GM21447 (cell line): ENCODE results near the gene COX4I2.

Source experiments
- ATAC-seq: cut with Tn5 transposase; IDR thresholded peaks from one replicate; pipeline ENCODE4 v1.9.1; 2021; ENCODE audit not compliant: unreplicated experiment

The COX4I2 gene

DNA sequence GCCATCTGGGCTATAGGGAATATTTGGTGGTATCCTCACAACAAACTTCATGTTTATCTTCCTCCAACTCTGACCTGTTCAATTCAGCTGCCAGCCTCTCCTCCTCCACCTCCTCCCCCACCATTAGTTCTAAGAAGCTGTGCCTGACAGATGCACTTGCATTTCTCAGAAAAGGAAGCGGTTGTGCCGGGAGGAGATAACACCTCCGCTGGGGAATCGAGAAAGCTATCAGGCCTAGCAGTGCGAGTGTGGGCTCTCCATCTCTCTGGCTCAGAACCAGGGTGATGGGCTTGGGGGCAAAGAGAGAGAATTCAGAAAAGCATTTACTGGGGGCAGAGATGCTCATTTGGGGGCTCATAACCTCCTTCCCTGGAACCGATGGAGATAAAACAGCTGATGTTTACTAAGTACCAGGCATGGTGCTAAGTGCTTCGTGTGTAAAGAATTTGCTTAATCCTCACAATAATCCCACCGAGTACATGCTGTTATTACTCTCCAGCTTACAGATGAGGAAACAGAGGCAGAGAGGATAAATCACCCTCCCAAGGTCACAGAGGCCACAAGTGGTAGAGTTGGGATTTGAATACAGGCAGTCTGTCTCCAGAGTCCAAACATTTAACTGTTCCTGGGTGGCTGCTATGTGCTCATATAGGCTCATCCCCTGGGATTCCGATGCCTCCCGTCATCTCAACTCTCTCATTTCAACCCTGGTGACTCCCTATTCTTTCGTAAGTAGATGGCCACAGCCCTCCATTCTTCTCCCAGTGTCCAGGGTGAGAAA is 38.3 kb downstream of the COX4I2 start:
- no peak for ATAC-seq

GRCh38 chr20:31676609-31676989 is 38.9 kb downstream of the COX4I2 start:
- no peak for ATAC-seq

- no peak for ATAC-seq
Observed at GRCh38 chr20:31677553-31678260, 40.0 kb downstream of the COX4I2 start.

- ATAC-seq = no peak
Observed at GRCh38 chr20:31678389-31679356, 41.0 kb downstream of the COX4I2 start.

DNA sequence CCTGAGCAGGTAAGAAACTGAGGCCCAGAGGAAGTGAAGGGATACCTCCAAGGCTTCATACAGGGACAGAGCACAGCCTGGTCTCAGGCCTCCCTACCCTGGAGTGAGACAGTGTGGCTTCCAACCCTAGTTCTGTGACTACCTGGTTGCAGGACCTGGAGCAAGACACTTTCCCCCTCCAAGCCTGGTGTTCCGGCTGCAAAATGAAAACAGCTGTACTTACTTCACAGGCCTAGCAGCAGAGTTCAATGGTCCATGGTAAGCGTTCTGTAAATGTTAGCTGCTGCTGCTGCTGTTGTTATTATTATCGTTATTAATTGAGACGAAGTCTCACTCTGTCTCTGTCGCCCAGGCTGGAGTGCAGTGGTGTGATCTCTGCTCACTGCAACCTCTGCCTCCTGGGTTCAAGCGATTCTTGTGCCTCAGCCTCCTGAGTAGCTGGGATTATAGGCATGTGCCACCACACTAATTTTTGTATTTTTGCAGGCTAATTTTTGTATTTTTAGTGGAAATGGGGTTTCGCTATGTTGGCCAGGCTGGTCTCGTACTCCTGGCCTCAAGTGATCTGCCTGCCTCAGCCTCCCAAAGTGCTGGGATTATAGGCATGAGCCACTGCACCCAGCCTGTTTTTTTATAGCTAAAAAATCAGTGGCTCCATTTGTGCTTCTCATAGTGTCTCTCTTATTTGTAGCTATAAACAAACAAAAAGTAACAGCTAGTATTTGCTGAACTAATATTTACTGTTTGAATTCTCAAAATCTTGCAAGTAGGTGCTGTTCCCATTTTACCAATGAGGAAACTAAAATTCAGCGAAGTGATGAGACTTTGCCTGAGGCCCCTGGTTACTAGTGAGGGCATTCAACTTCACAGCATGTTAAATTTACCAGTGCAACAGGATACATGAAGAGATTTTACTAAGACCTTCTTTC is 41.9 kb downstream of the COX4I2 start:
- ATAC-seq = no peak

- no peak for ATAC-seq
Observed at GRCh38 chr20:31680286-31681127, 42.8 kb downstream of the COX4I2 start.

DNA sequence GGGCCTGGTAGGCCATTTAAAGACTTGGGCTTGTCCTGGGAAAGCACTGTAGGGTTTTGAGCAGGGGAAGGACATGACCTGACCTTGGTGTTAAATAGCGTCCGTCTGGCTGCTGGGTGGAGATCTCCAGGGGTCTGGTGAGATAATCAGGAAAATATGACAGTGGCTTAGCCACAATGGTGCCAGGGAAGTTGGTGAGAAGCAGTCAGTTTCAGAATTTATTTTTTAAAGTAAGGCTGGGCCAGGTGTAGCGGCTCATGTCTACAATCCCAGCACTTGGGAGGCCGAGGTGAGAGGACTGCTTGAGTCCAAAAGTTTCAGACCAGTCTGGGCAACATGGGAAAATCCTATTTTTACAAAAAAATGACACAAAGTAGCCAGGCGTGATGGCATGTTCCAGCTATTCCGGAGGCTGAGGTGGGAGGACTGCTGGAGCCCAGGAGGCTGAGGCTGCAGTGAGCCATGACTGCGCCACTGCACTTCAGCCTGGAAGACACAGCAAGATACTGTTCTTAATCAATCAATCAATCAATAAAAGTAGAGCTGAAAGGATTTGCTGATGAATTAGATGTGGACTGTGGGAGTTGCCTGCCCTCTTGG is 43.5 kb downstream of the COX4I2 start:
- ATAC-seq = no peak

DNA sequence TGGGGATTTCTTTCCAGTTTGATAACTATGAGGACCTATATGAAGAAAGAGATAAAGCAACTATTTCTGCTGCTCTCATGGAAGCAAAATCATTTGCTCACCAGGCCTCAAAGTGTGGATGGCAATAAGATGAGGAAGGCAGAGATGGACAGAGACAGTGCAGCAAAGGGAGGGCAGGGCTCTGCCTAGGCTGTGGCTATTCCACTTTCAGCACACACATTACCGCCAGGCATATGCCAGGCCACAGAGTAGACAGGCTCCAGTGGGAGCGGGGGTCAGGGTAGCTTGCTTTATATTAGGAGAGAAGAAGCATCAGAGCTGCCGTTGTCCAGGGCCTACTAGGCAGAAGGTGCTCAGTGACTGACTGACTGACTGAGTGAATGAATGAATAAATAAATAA is 44.1 kb downstream of the COX4I2 start:
- no peak for ATAC-seq

DNA sequence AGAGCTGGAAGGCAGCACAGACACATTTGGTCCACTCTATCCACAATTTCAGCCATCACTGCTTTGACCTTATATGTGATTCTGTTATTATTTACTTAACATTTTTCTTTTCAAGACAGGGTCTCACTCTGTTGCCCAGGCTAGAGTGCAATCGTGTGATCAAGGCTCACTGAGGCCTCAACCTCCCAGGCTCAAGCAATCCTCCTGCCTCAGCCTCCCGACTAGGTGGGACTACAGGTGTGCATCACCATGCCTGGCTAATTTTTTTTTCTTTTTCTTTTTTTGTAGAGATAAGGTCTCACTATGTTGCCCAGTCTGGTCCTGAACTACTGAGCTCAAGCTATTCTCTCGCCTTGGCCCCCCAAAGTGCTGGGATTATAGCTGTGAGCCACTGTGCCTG is 44.6 kb downstream of the COX4I2 start:
- ATAC-seq = no peak

DNA sequence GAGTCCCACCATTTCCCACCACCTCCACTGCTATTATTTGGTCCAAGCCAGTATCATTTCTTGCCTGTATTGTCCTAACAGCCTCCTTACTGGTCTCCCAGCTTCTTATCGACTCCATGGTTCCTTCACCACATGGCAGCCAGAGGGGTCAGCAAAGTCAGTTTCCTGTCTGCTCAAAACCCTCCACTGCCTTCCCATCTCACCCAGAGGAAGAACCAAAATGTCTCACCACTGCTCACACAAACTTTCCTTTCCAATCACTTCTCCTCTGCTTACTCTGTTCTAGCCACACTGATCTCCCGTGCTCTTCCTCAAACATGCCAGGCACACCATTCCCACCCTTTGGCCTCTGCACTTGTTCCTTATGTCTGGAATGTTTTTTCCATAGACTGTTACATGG is 45.2 kb downstream of the COX4I2 start:
- no peak for ATAC-seq

DNA sequence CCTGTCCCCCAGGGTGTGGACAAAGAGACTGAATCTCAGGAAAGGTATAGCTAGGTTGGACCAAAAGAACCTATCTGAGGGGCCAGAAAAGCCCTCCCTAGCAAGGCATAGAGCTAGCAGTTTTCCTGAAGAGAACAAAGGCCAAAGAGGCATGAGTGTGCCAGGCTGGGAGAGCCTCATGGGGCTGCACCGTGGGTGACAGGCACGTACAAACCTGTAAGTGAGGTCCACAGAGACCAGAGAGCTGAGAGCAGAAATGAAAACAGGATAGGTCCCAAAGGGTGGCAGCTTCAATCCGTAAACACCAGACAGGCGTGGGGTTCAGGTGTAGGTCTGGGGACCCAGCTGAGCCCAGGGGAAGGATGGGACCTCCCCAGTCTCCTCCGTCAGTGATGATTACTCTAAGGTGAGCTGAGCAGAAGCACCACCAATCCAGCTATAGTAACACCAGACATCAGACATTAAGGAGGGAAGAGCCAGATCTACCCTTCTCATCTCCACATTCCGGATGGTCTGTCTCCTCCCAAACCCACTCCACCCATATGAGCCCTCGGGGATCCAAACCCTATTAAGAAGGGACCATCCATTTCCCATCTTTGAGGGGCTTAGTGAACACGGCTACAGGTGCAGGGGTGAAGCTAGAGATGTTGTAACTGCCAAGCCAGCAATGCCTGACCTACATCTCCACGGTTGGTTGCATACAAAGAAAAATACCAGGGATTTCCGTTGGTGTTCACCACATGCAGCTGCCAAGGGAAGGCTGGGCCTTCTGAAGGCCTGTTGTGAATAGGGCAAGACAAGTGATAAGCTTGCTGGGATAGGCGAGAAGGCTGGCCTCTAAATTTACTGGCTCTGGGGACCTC is 46.7 kb downstream of the COX4I2 start:
- peak; percentile 48 for ATAC-seq

DNA sequence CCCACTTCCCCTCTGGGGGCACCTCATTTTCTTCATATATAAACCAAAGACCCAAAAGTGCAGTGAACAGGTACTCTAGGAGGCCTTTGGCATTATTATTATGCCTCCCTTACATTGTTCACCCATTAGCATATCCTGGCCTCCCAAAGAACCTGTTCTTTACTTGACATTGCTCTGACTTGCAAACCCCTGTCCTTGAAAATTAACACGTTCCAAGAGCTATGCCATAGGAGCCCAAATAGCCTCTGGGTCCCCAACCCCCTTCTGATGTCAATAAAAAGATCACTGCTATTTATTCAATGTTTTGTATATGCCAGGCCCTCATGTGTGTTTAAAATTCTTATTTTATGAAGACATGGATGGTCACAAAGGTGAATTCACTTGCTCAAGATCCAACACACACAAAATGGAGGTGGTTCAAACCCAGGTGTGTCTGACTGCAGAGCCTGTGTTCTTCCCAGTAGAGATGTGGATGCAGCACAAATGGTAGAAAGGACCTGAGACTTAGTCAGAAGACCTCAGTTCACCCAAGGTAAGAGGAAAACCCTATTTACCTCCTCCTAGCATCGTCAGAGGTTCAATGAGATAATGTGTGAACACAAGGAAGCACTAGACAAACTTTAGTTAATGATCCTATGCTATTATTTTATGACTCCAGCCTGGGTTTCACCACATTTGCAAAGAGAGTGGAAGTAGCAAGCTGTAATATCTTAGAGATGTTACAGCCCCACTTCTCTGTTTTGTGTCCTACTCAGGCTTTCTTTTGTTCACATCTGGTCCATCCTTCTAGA is 48.3 kb downstream of the COX4I2 start:
- no peak for ATAC-seq

DNA sequence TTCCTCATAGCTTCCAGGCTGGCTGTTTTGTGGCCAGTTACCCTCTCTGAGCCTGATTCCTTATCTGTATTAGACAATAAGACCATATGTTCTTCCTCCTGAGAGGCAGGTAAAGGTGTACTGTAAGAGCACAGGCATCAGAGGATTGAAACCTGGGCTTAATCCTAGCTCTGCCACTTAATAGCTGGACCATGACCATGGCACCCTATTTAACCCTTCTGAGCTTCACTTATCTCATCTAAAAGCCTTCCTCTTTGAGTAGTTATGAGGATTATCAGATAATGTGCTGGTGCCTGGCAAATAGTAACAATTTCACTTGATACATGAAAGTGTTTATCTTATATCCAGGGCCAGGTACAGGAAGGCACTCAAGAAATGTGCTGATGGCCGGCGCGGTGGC is 50.1 kb downstream of the COX4I2 start:
- ATAC-seq = no peak

GRCh38 chr20:31689141-31689540 is 51.4 kb downstream of the COX4I2 start:
- ATAC-seq = no peak

- no peak for ATAC-seq
Observed at GRCh38 chr20:31690124-31690666, 52.5 kb downstream of the COX4I2 start.

GRCh38 chr20:31691646-31692275 is 54.0 kb downstream of the COX4I2 start:
- ATAC-seq = peak; percentile 73

- ATAC-seq = no peak
Observed at GRCh38 chr20:31693402-31693801, 55.7 kb downstream of the COX4I2 start.
